HS-27A (cell line): ENCODE measurements around the gene ZNF777.
"Not testable (repeated sequence)": the region's sequence is repeated elsewhere in the genome, so short reads cannot be mapped to it uniquely, and the experiment has no call there.

Source experiments
- DNase-seq: peaks from one replicate; pipeline ENCODE4 v3.0.0-alpha.2; 2012; ENCODE audit warnings: low read depth, missing footprints

Gene ZNF777

GRCh38 chr7:149413083-149413482 is 47.8 kb downstream of the ZNF777 start:
- not testable (repeated sequence) for DNase-seq

GRCh38 chr7:149409895-149410294 is 51.0 kb downstream of the ZNF777 start:
- DNase-seq, result no peak

- no peak for DNase-seq
Measured at GRCh38 chr7:149404825-149405224, 56.0 kb downstream of the ZNF777 start.

GRCh38 chr7:149404396-149404795 is 56.5 kb downstream of the ZNF777 start:
- no peak for DNase-seq

GRCh38 chr7:149398195-149398820 is 62.6 kb downstream of the ZNF777 start:
- no peak for DNase-seq

- no peak for DNase-seq
Measured at GRCh38 chr7:149397470-149398043, 63.3 kb downstream of the ZNF777 start.

- not testable (repeated sequence) for DNase-seq
Measured at GRCh38 chr7:149388550-149389335, 72.1 kb downstream of the ZNF777 start.

GRCh38 chr7:149386514-149386913 is 74.3 kb downstream of the ZNF777 start:
- not testable (repeated sequence) for DNase-seq

- DNase-seq, result no peak
Measured at GRCh38 chr7:149385195-149385950, 75.5 kb downstream of the ZNF777 start.
